ENCODE data around the gene PNPLA3. TPM values are rescaled to one million over a fixed set of nuclear protein-coding genes. Genes with fewer than 3 reads are reported as not detected.

Gene PNPLA3
- total RNA-seq, 2 donors from 2014 or later, result not detected

GRCh38 chr22:43951391-43951790 lies 27.8 kb downstream of the PNPLA3 start:
- Histone ChIP-seq H3K27me3 (replicated peaks; ENCODE audit: insufficient read depth) (no peaks in the 10 kb centered on the region), H3K4me3 (no peak overlapping the region), H3K27ac (no peak overlapping the region), H3K4me1 (ENCODE audit: control insufficient read depth in 1 of 2, low read depth in 2 of 2) (peaks cover 10 to 12% of the 10 kb centered on the region in 2 donors), H3K9me3 (no peaks in the 10 kb centered on the region), H3K36me3 (no peaks in the 10 kb centered on the region)
- DNase-seq (ENCODE audit: low spot score), result no peak
- ATAC-seq (ENCODE audit: insufficient number of reproducible peaks, low FRiP score, low read depth), result no peak
- TF ChIP-seq CTCF (IDR thresholded peaks at IDR 0.05), result no peak

GRCh38 chr22:43951966-43952365 lies 28.4 kb downstream of the PNPLA3 start:
- H3K4me1 ChIP-seq (ENCODE audit: control insufficient read depth in 1 of 2, low read depth in 2 of 2), result peaks cover 16 to 18% of the 10 kb centered on the region in 2 donors
- H3K27ac ChIP-seq, result no peak overlapping the region
- H3K36me3 ChIP-seq, result no peaks in the 10 kb centered on the region
- H3K27me3 ChIP-seq (replicated peaks; ENCODE audit: insufficient read depth), result no peaks in the 10 kb centered on the region
- H3K4me3 ChIP-seq, result no peak overlapping the region
- H3K9me3 ChIP-seq, result no peaks in the 10 kb centered on the region
- DNase-seq (ENCODE audit: low spot score) (no peak), ATAC-seq (ENCODE audit: insufficient number of reproducible peaks, low FRiP score, low read depth) (no peak)
- no peak for TF ChIP-seq CTCF (IDR thresholded peaks at IDR 0.05)

DNA sequence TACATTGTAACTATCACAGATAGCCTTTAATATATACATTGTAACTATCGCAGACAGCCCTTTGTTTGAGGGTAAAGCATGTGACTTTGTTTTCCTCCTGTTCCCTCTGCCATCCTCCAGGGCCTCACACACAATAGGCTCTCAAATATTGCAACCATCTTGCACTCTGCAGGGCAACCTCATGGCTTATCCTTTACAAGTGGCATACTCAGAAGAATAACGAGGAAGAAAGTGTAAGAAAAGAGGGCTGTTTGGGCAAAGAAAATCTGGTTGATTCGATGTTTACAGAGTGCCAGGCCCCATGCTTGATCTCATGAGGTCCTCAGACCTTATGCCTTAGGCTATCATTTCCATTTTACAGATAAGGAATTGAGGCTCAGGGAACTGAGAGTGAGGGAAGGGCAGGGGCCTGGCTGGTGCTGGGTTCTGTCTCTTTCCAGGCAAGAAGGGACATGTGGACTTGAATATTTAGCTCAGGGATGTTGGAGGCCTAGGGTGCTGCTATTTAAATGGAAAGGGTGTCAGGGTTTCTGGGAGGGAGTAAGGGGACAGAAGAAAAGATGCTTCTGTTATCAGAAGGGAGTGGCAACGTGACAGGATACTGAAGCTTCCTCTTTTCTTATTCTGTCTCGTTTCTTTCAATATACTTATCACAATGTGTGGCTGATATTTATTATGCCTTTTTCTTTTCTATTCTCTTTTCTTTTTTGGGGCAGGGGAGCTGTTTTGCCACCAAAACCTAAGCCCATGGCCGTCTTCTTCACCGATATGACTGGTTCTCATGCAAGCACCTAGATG lies 30.6 kb downstream of the PNPLA3 start:
- Histone ChIP-seq H3K4me3 (peak overlapping the region; percentile 93), H3K36me3 (no peaks in the 10 kb centered on the region), H3K4me1 (ENCODE audit: control insufficient read depth in 1 of 2, low read depth in 2 of 2) (peaks cover 17 to 23% of the 10 kb centered on the region in 2 donors), H3K9me3 (no peaks in the 10 kb centered on the region), H3K27ac (no peak overlapping the region), H3K27me3 (replicated peaks; ENCODE audit: insufficient read depth) (no peaks in the 10 kb centered on the region)
- DNase-seq (ENCODE audit: low spot score) (no peak), ATAC-seq (ENCODE audit: insufficient number of reproducible peaks, low FRiP score, low read depth) (no peak)
- no peak for TF ChIP-seq CTCF (IDR thresholded peaks at IDR 0.05)

DNA sequence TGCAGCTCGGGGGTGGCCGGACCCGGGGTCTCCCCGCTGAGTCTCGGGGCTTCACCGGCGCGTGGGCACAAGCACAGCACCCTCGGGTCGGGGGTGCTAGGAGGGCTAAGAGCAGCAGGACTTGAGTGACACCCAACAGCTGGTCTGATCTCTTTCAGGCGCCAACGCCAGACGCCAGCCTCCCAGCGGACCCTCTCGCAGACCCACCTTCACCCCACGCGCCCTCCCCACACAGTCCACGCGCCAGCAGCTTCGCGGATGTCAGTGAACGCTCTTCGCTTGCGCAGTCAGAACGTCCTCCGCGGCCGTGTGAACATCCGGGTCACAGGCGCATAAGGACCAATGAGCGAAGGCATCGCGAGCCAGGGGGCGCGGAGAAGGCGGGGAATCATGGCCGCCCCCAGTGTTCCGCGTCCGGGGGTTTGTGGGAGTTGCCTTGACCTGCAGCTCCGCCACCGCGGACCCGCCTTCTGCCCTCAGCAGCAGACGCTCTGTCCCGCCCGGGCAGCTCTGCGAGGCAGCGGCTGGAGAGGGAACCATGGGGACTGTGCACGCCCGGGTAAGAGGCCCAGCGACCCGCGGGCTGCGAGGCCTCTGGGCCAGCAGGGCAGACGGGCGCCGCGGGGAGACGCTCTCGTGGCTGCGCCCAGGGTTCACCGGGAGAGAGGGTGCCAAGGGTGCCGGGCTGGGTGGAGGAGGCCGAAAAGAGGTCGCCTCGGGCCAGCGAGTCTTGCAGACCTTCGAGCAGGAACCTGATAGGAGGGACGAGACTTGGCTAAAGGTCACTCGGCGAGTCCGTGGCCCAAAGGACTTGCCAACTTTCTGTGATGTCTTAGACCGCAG lies 31.7 kb downstream of the PNPLA3 start, which contains the start of gene SAMM50:
TSS of gene SAMM50 (plus strand) at position 403 of the 843 bp plus-strand sequence. CDS start at position 539, 136 bp downstream.
- Histone ChIP-seq H3K27ac (peak within 1 kb of the TSS; percentile 74), H3K36me3 (no peaks in the 10 kb centered on the region), H3K4me3 (peak within 1 kb of the TSS; percentile 93), H3K4me1 (ENCODE audit: control insufficient read depth in 1 of 2, low read depth in 2 of 2) (peaks cover 17 to 23% of the 10 kb centered on the region in 2 donors), H3K27me3 (replicated peaks; ENCODE audit: insufficient read depth) (no peaks in the 10 kb centered on the region), H3K9me3 (no peaks in the 10 kb centered on the region)
- peak; percentile 63 for ATAC-seq (ENCODE audit: insufficient number of reproducible peaks, low FRiP score, low read depth)
- peak; percentile 63 for DNase-seq (ENCODE audit: low spot score)
- no peak for TF ChIP-seq CTCF (IDR thresholded peaks at IDR 0.05)

Measured in thoracic aorta (tissue), 2 donors.